Measurements from ENCODE around the gene MAFB. TPM values are rescaled to one million over a fixed set of nuclear protein-coding genes. Genes with fewer than 3 reads are reported as not detected.

The MAFB gene
- polyA plus RNA-seq, 3 donors = 113 to 161 (median 134) TPM

DNA sequence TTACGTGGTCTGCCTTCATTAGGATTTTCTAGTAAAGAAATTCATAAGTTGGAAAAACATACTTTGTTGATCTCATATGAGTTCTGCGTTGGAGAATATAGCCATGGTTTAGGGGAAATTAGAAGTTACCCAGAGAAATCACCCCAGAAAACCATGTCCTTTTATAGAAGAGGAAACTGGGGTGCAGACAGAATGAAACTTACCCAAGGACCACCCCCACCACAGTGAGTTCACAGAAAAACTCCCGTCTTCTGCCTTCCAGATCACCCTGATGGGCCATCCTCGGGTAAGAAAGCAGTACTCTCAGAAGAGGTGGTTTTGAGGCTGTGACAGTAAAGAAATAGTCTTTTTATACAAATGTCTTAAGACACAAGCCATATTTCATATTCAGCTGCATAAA, 25.1 kb upstream of the MAFB start:
- no peak for DNase-seq
- Mint-ChIP-seq H3K9me3 (no peaks in the 10 kb centered on the region), H3K27ac (no peak overlapping the region), H3K4me1 (peaks cover 9% of the 10 kb centered on the region), H3K27me3 (ENCODE audit: low read depth in 3 of 3) (peaks cover 21 to 24% (median 22%) of the 10 kb centered on the region in 3 donors), H3K36me3 (peaks cover 0 to 4% of the 10 kb centered on the region in 2 donors), H3K4me3 (no peak overlapping the region)
- no peaks in the 10 kb centered on the region for H3K9me3 ChIP-seq (replicated peaks in 1 of 2; ENCODE audit: control insufficient read depth in 1 of 2, insufficient read depth in 1 of 2, low read length in 2 of 2)
- H4K20me1 ChIP-seq (ENCODE audit: insufficient read depth, low read length) = no peaks in the 10 kb centered on the region
- no peak overlapping the region for H3K27ac ChIP-seq (ENCODE audit: low read depth in 1 of 2, low read length in 2 of 2)
- H3K4me3 ChIP-seq (replicated peaks in 1 of 3; ENCODE audit: low read depth in 2 of 3, low read length in 3 of 3) = no peak overlapping the region
- H3K27me3 ChIP-seq (ENCODE audit: control insufficient read depth in 2 of 2, insufficient read depth in 2 of 2, low read length in 2 of 2) = peaks cover 11 to 20% of the 10 kb centered on the region in 2 donors
- no peaks in the 10 kb centered on the region for H3K79me2 ChIP-seq (ENCODE audit: insufficient read depth, low read length)
- H3K9ac ChIP-seq (ENCODE audit: insufficient read depth, low read length, poor library complexity, severe bottlenecking) = no peak overlapping the region
- TF ChIP-seq, protein P1, sequence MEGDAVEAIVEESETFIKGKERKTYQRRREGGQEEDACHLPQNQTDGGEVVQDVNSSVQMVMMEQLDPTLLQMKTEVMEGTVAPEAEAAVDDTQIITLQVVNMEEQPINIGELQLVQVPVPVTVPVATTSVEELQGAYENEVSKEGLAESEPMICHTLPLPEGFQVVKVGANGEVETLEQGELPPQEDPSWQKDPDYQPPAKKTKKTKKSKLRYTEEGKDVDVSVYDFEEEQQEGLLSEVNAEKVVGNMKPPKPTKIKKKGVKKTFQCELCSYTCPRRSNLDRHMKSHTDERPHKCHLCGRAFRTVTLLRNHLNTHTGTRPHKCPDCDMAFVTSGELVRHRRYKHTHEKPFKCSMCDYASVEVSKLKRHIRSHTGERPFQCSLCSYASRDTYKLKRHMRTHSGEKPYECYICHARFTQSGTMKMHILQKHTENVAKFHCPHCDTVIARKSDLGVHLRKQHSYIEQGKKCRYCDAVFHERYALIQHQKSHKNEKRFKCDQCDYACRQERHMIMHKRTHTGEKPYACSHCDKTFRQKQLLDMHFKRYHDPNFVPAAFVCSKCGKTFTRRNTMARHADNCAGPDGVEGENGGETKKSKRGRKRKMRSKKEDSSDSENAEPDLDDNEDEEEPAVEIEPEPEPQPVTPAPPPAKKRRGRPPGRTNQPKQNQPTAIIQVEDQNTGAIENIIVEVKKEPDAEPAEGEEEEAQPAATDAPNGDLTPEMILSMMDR (IDR thresholded peaks at IDR 0.05) = no peak
- intact Hi-C loops (cut with micrococcal nuclease) = no loop called here
- no peak overlapping the region for H3K4me2 ChIP-seq (replicated peaks; ENCODE audit: extremely low read depth, low read length, poor library complexity, severe bottlenecking)
- no CpG with 5 or more reads among the region's 4 CpGs for WGBS (ENCODE audit: insufficient coverage)
- peaks cover 7 to 13% of the 10 kb centered on the region in 2 donors for H3K4me1 ChIP-seq (ENCODE audit: control insufficient read depth in 1 of 2, insufficient read depth in 2 of 2, low read length in 2 of 2)
- no peaks in the 10 kb centered on the region for H3K36me3 ChIP-seq (replicated peaks in 1 of 2; ENCODE audit: control insufficient read depth in 1 of 2, insufficient read depth in 2 of 2, low read length in 2 of 2)
- H2AFZ ChIP-seq (ENCODE audit: insufficient read depth, low read depth, low read length, poor library complexity, severe bottlenecking) = no peak overlapping the region

DNA sequence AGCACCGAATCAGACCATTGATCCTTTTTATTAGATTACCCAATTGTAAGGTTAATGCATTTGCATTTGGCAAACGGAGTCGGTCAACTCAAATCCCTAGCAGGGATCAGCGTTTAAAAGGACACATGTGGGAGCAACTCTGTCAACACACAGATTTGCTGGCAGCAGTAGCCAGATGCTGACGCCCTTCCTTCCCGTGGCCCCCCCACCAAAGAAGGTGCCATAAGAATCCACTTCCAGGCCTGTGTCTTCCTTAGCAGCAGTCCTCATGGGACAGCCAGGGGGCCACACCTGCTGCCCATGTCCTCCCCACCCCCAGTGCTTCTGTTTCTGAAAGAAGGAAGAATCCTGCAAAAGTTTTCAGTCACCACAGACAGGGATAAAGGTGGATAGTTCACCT, 24.5 kb upstream of the MAFB start:
- Histone ChIP-seq H3K4me3 (replicated peaks in 1 of 3; ENCODE audit: low read depth in 2 of 3, low read length in 3 of 3) (no peak overlapping the region), H3K4me1 (ENCODE audit: control insufficient read depth in 1 of 2, insufficient read depth in 2 of 2, low read length in 2 of 2) (peaks cover 1 to 7% of the 10 kb centered on the region in 2 donors), H4K20me1 (ENCODE audit: insufficient read depth, low read length) (no peaks in the 10 kb centered on the region), H3K9me3 (replicated peaks in 1 of 2; ENCODE audit: control insufficient read depth in 1 of 2, insufficient read depth in 1 of 2, low read length in 2 of 2) (no peaks in the 10 kb centered on the region), H3K27me3 (ENCODE audit: control insufficient read depth in 2 of 2, insufficient read depth in 2 of 2, low read length in 2 of 2) (peaks cover 11 to 20% of the 10 kb centered on the region in 2 donors), H3K27ac (ENCODE audit: low read depth in 1 of 2, low read length in 2 of 2) (no peak overlapping the region), H3K79me2 (ENCODE audit: insufficient read depth, low read length) (no peaks in the 10 kb centered on the region), H3K4me2 (replicated peaks; ENCODE audit: extremely low read depth, low read length, poor library complexity, severe bottlenecking) (no peak overlapping the region), H2AFZ (ENCODE audit: insufficient read depth, low read depth, low read length, poor library complexity, severe bottlenecking) (no peak overlapping the region), H3K9ac (ENCODE audit: insufficient read depth, low read length, poor library complexity, severe bottlenecking) (no peak overlapping the region), H3K36me3 (replicated peaks in 1 of 2; ENCODE audit: control insufficient read depth in 1 of 2, insufficient read depth in 2 of 2, low read length in 2 of 2) (no peaks in the 10 kb centered on the region)
- 98% methylated on average over 6 of the region's 6 CpGs for WGBS (ENCODE audit: insufficient coverage)
- Mint-ChIP-seq H3K4me3 (no peak overlapping the region), H3K9me3 (no peaks in the 10 kb centered on the region), H3K27ac (no peak overlapping the region), H3K27me3 (ENCODE audit: low read depth in 3 of 3) (peaks cover 22 to 24% (median 24%) of the 10 kb centered on the region in 3 donors), H3K4me1 (peaks cover 3% of the 10 kb centered on the region), H3K36me3 (peaks cover 0 to 4% of the 10 kb centered on the region in 2 donors)
- intact Hi-C loops (cut with micrococcal nuclease) = no loop called here
- TF ChIP-seq, protein P1 (IDR thresholded peaks at IDR 0.05) = no peak
- no peak for DNase-seq

All from CD14-positive monocyte (primary cell).